OCI-LY7 (cell line): ENCODE measurements around the gene BMP2. TPM values are rescaled to one million over a fixed set of nuclear protein-coding genes. Genes with fewer than 3 reads are reported as not detected.

Source experiments
- BruUV-seq: library from RNA; stranded (reverse); fragments of 400-500 nt; replicated peaks from 2 replicates; lab custom pipeline; 2021; lab: Mats Ljungman, UMichigan
- CTCF ChIA-PET: fragments of 300-600 bp; sonication (Branson Sonifier 250); formaldehyde crosslinking; loops from one replicate; lab custom pipeline; 2022; ENCODE audit warnings: antibody characterized with exemption; ENCODE audit not compliant: unreplicated experiment; lab: Charles Lee
- POLR2A ChIA-PET: fragments of 300-600 bp; sonication (Branson Sonifier 250); formaldehyde crosslinking; loops from one replicate; lab custom pipeline; 2022; ENCODE audit warnings: antibody characterized with exemption; lab: Charles Lee
- DNase-seq: peaks from one replicate; pipeline ENCODE4 v3.0.0-alpha.2; 2015; ENCODE audit warnings: low spot score
- H2AFZ ChIP-seq: fragments of 200-600 bp; sonication (generic), shearing (Covaris generic); 2 replicates; pipeline ENCODE4 v1.6.1; 2014; ENCODE audit warnings: mild to moderate bottlenecking, antibody characterized with exemption, low read length, moderate library complexity
- H3K27ac ChIP-seq: fragments of 200-600 bp; sonication (generic); 2 replicates; pipeline ENCODE4 v1.5.1; 2014; ENCODE audit warnings: mixed run types, low read depth, mild to moderate bottlenecking, moderate library complexity, low read length, inconsistent platforms; ENCODE audit not compliant: poor library complexity, severe bottlenecking
- H3K36me3 ChIP-seq: fragments of 200-600 bp; sonication (generic); 2 replicates; pipeline ENCODE4 v1.6.1; 2014; ENCODE audit warnings: mild to moderate bottlenecking, antibody characterized with exemption, low read length, moderate library complexity, mixed read lengths; ENCODE audit not compliant: insufficient read depth
- H3K4me1 ChIP-seq: fragments of 200-600 bp; sonication (generic); 2 replicates; pipeline ENCODE4 v1.5.1; 2014; ENCODE audit warnings: mild to moderate bottlenecking, low read length; ENCODE audit not compliant: insufficient read depth, poor library complexity, severe bottlenecking
- H3K4me2 ChIP-seq: fragments of 200-600 bp; sonication (generic); 2 replicates; pipeline ENCODE4 v1.6.1; 2014; ENCODE audit warnings: mild to moderate bottlenecking, low read length
- H3K4me3 ChIP-seq: fragments of 200-600 bp; sonication (generic); 2 replicates; pipeline ENCODE4 v1.5.1; 2014; ENCODE audit warnings: mild to moderate bottlenecking, low read depth, low read length; ENCODE audit not compliant: poor library complexity, severe bottlenecking
- H3K79me2 ChIP-seq: fragments of 200-600 bp; sonication (generic); 2 replicates; pipeline ENCODE4 v1.6.1; 2016; ENCODE audit warnings: low read depth, mild to moderate bottlenecking, low read length, moderate library complexity, mixed read lengths; ENCODE audit not compliant: insufficient read depth
- H3K9me2 ChIP-seq: fragments of 200-600 bp; sonication (generic); 2 replicates; pipeline ENCODE4 v1.6.1; 2016; ENCODE audit warnings: mild to moderate bottlenecking, low read length, mixed read lengths; ENCODE audit not compliant: insufficient read depth
- H3K9me3 ChIP-seq: fragments of 200-600 bp; sonication (generic); 2 replicates; pipeline ENCODE4 v1.6.1; 2014; ENCODE audit warnings: mild to moderate bottlenecking, mixed run types, low read length, mixed read lengths
- H4K20me1 ChIP-seq: fragments of 200-600 bp; sonication (generic); 2 replicates; pipeline ENCODE4 v1.6.1; 2014; ENCODE audit warnings: mild to moderate bottlenecking, antibody characterized with exemption, low read length, moderate library complexity, mixed read lengths; ENCODE audit not compliant: insufficient read depth
- CTCF ChIP-seq: fragments of 200-600 bp; sonication (generic); conservative IDR thresholded peaks from 2 replicates; pipeline ENCODE4 v1.5.1; 2014; ENCODE audit warnings: mild to moderate bottlenecking, antibody characterized with exemption, low read length, moderate library complexity, mixed read lengths
- EZH2phosphoT487 ChIP-seq: fragments of 200-600 bp; sonication (generic); IDR thresholded peaks from 2 replicates; pipeline ENCODE4 v1.6.1; 2018; ENCODE audit warnings: low read depth, borderline replicate concordance, mild to moderate bottlenecking, mixed run types, antibody characterized with exemption, low read length, moderate library complexity, mixed read lengths
- intact Hi-C: fragments of 100-400 bp; cut with micrococcal nuclease; formaldehyde crosslinking; loops from one replicate; pipeline ENCODE4 v1.10.0; 2022; ENCODE audit not compliant: unreplicated experiment
- total RNA-seq, 2 experiments: library from RNA; depleted of rRNA in 1 of 2; stranded (reverse); fragments of >200 nt in 1 of 2; shearing (Covaris generic) in 1 of 2; gene quantifications; 2 replicates each; pipeline ENCODE4 v1.2.3, GENCODE V29; 2014 to 2022

BMP2 gene
- total RNA-seq, 2 experiments from 2014 or later, result not detected

DNA sequence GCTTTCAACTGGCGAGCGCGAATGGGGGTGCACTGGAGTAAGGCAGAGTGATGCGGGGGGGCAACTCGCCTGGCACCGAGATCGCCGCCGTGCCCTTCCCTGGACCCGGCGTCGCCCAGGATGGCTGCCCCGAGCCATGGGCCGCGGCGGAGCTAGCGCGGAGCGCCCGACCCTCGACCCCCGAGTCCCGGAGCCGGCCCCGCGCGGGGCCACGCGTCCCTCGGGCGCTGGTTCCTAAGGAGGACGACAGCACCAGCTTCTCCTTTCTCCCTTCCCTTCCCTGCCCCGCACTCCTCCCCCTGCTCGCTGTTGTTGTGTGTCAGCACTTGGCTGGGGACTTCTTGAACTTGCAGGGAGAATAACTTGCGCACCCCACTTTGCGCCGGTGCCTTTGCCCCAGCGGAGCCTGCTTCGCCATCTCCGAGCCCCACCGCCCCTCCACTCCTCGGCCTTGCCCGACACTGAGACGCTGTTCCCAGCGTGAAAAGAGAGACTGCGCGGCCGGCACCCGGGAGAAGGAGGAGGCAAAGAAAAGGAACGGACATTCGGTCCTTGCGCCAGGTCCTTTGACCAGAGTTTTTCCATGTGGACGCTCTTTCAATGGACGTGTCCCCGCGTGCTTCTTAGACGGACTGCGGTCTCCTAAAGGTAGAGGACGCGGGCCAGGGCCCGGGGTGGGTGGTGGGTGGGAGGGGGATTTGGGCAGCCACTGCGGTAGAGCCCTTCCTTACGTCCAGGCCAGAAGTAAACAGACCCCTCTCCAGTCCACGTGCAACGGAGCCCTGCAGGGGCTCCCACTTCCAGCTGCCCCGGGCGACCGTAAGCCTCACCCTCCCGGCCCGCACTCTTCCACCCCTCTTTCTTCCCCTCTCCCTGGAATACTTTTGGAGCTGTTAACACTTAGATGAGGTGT is 998 bp downstream of the BMP2 start:
- intact Hi-C loops, result loop anchor here (5.0 kb wide), 1 partner anchor 1089 kb away; no protein-coding TSS in a partner anchor
- POLR2A ChIA-PET, result interaction anchor here (0.6 to 0.7 kb wide), 2 partner anchors 167 to 1896 kb away, joined by 3 read pairs; no protein-coding TSS in a partner anchor
- no peak overlapping the region for H3K4me3 ChIP-seq

GRCh38 chr20:6769903-6770785 is 2.7 kb downstream of the BMP2 start:
- H3K79me2 ChIP-seq, result no peaks in the 10 kb centered on the region
- intact Hi-C loops, result loop anchor here (5.0 kb wide), 1 partner anchor 1087 kb away; no protein-coding TSS in a partner anchor
- no TSS peak for BruUV-seq
- H3K36me3 ChIP-seq, result no peaks in the 10 kb centered on the region
- no peak overlapping the region for H3K4me3 ChIP-seq
- ChIA-PET POLR2A (no interaction called here), CTCF (no interaction called here)
- DNase-seq, result no peak
- no peaks in the 10 kb centered on the region for H3K9me2 ChIP-seq
- TF ChIP-seq CTCF (no peak), EZH2phosphoT487 (no peak)
- no peaks in the 10 kb centered on the region for H4K20me1 ChIP-seq
- no peak overlapping the region for H3K4me2 ChIP-seq
- no peaks in the 10 kb centered on the region for H3K4me1 ChIP-seq
- no peak overlapping the region for H2AFZ ChIP-seq
- H3K9me3 ChIP-seq, result no peaks in the 10 kb centered on the region
- no peak overlapping the region for H3K27ac ChIP-seq

More for the DNA sequence above, 998 bp downstream of the BMP2 start:
- BruUV-seq, result no TSS peak
- DNase-seq, result no peak
- H3K27ac ChIP-seq, result no peak overlapping the region
- no peak overlapping the region for H3K4me2 ChIP-seq
- no peak overlapping the region for H2AFZ ChIP-seq
- H3K36me3 ChIP-seq, result no peaks in the 10 kb centered on the region
- H3K9me3 ChIP-seq, result no peaks in the 10 kb centered on the region
- CTCF ChIA-PET, result no interaction called here
- H3K79me2 ChIP-seq, result no peaks in the 10 kb centered on the region
- no peaks in the 10 kb centered on the region for H3K9me2 ChIP-seq
- H4K20me1 ChIP-seq, result no peaks in the 10 kb centered on the region
- TF ChIP-seq CTCF (no peak), EZH2phosphoT487 (no peak)
- H3K4me1 ChIP-seq, result no peaks in the 10 kb centered on the region
